K562 (cell line): ENCODE results near the gene SLC22A3. TPM values are rescaled to one million over a fixed set of nuclear protein-coding genes. Genes with fewer than 3 reads are reported as not detected.
A peak's percentile ranks its signal among the peaks of the same experiment; 100 is the strongest.
"Not testable (repeated sequence)": the region's sequence is repeated elsewhere in the genome, so short reads cannot be mapped to it uniquely, and the experiment has no call there.

Experiments used
- ATAC-seq: fragments of 200-7000 bp; cut with Tn5 transposase; 3 replicates; pipeline ENCODE4 v1.9.1; 2020; ENCODE audit warnings: moderate library complexity
- BruUV-seq: library from RNA; stranded (reverse); fragments of 400-500 nt; replicated peaks from 2 replicates; lab custom pipeline; 2021; lab: Mats Ljungman, UMichigan
- CTCF ChIA-PET: fragments of 300-600 bp; formaldehyde crosslinking; extraction: SDS; loops from one replicate; lab custom pipeline; 2021; ENCODE audit warnings: low intra/inter-chr PET ratio; lab: Yijun Ruan, JAX
- POLR2A ChIA-PET: fragments of 300-600, 350-650 bp; sonication (Branson Sonifier 250); formaldehyde crosslinking; extraction: SDS; loops from one replicate; lab custom pipeline; 2021; ENCODE audit warnings: antibody characterized with exemption, inconsistent platforms; lab: Yijun Ruan, JAX
- DNase-seq, 4 experiments: peaks; one replicate each; pipeline versions ENCODE4 v3.0.0 to v3.0.0-alpha.2; 2011 to 2018; ENCODE audit warnings: low spot score in 3 of 4, mixed read lengths in 3 of 4; ENCODE audit errors: extremely low read depth in 1 of 4
- FAIRE-seq: peaks from 2 replicates; lab custom pipeline; 2011; peaks lifted over from hg19 to GRCh38; lab: Jason Lieb, UNC
- H2AFZ ChIP-seq: 2 replicates; pipeline ENCODE4 v1.6.0; 2011; ENCODE audit warnings: low read depth, low read length, control low read depth, inconsistent platforms
- H3K27ac ChIP-seq: fragments of 200-600 bp; 3 replicates; pipeline ENCODE4 v1.8.0; 2011; ENCODE audit warnings: low read depth, mild to moderate bottlenecking, control low read depth, inconsistent platforms, low read length, moderate library complexity, mixed read lengths; ENCODE audit errors: extremely low read depth
- H3K27me3 ChIP-seq, 2 experiments: fragments of 300-600 bp in 1 of 2; 2 replicates in 1 of 2; 3 replicates in 1 of 2; pipeline versions ENCODE4 v1.6.0 to v1.8.0; 2011; ENCODE audit warnings: inconsistent platforms in 2 of 2, low read length in 2 of 2, mild to moderate bottlenecking in 1 of 2, mixed read lengths in 1 of 2, moderate library complexity in 1 of 2; ENCODE audit not compliant: control insufficient read depth in 2 of 2, insufficient read depth in 2 of 2
- H3K36me3 ChIP-seq: fragments of 300-600 bp; 3 replicates; pipeline ENCODE4 v1.8.0; 2011; ENCODE audit warnings: mild to moderate bottlenecking, low read length, inconsistent platforms; ENCODE audit not compliant: control insufficient read depth, insufficient read depth
- H3K4me1 ChIP-seq, 2 experiments: fragments of 200-600 bp in 1 of 2; replicated peaks in 1 of 2; 2 replicates in 1 of 2; 3 replicates in 1 of 2; pipeline versions ENCODE4 v1.5.1 to v1.8.0; 2011; ENCODE audit warnings: inconsistent platforms in 2 of 2, low read length in 2 of 2, mild to moderate bottlenecking in 1 of 2, mixed read lengths in 1 of 2, moderate library complexity in 1 of 2; ENCODE audit not compliant: control insufficient read depth in 2 of 2, insufficient read depth in 2 of 2
- H3K4me2 ChIP-seq: 2 replicates; pipeline ENCODE4 v1.6.1; 2011; ENCODE audit warnings: low read length, control low read depth, inconsistent platforms, mixed read lengths; ENCODE audit not compliant: insufficient read depth
- H3K4me3 ChIP-seq: fragments of 200-600 bp; sonication (generic), shearing (Covaris generic); 2 replicates; pipeline ENCODE4 v1.5.1; 2016; ENCODE audit warnings: control low read depth, inconsistent platforms
- H3K79me2 ChIP-seq: fragments of 200-600 bp; 3 replicates; pipeline ENCODE4 v1.8.0; 2011; ENCODE audit warnings: low read length, inconsistent platforms; ENCODE audit not compliant: control insufficient read depth, insufficient read depth
- H3K9ac ChIP-seq, 2 experiments: 2 replicates each; pipeline versions ENCODE4 v1.6.0 to v1.6.1; 2011; ENCODE audit warnings: low read depth in 2 of 2, low read length in 2 of 2, control low read depth in 1 of 2, inconsistent platforms in 1 of 2, mild to moderate bottlenecking in 1 of 2, mixed read lengths in 1 of 2; ENCODE audit not compliant: insufficient read depth in 1 of 2
- H3K9me1 ChIP-seq: one replicate; pipeline ENCODE4 v1.6.0; 2011; ENCODE audit warnings: inconsistent platforms, mild to moderate bottlenecking, low read length, moderate library complexity; ENCODE audit not compliant: control insufficient read depth, insufficient read depth
- H3K9me3 ChIP-seq: replicated peaks from 2 replicates; pipeline ENCODE4 v1.5.1; 2011; ENCODE audit warnings: low read depth, low read length, inconsistent platforms; ENCODE audit not compliant: control insufficient read depth, insufficient read depth
- H4K20me1 ChIP-seq: replicated peaks from 2 replicates; pipeline ENCODE4 v1.6.1; 2011; ENCODE audit warnings: low read length, inconsistent platforms, mixed read lengths; ENCODE audit not compliant: control insufficient read depth, insufficient read depth
- GABPA ChIP-seq: fragments of 200-800 bp; sonication (Bioruptor generic); conservative IDR thresholded peaks from 2 replicates; pipeline ENCODE4 v1.6.1; 2016; ENCODE audit warnings: low read depth, missing genetic modification characterization, missing compliant biosample characterization
- WGBS: fragments of 100-300 bp; shearing (Covaris generic); methylation state at CpG from one replicate; pipeline ENCODE4 v1.1.6; 2016; ENCODE audit warnings: low coverage, mixed read lengths; ENCODE audit not compliant: insufficient coverage; ENCODE audit errors: missing lambda C conversion rate; 5-methylcytosine and 5-hydroxymethylcytosine counted together
- in situ Hi-C: fragments of 300-500 bp; cut with MboI; formaldehyde crosslinking; loops from 4 replicates; pipeline ENCODE4 v1.15.0; 2018; ENCODE audit warnings: inconsistent platforms, mixed read lengths
- intact Hi-C: fragments of 100-400 bp; cut with micrococcal nuclease; formaldehyde crosslinking; loops from 2 replicates; pipeline ENCODE4 v1.14.2; 2022
- polyA plus RNA-seq, 8 experiments: library from polyadenylated mRNA; depleted of rRNA in 4 of 8; stranded (reverse) in 5 of 8; unstranded in 3 of 8; fragments of >200 nt; fragmentation: Nextera tagmentation in 2 of 8; fragmentation: Illumina TruSeq in 1 of 8; extraction: Ambion mirVana in 2 of 8; extraction: Trizol in 1 of 8; gene quantifications; 2 replicates each; pipeline versions ENCODE4 v1.2.1 to v1.2.3, GENCODE V29; 2011 to 2014; ENCODE audit warnings: inconsistent platforms in 1 of 8, missing spikeins in 1 of 8
- total RNA-seq, 7 experiments: library from RNA; depleted of rRNA in 6 of 7; stranded (reverse); fragments of >200 nt in 6 of 7; fragmentation: Illumina TruSeq in 2 of 7; extraction: Trizol in 2 of 7; gene quantifications; 2 replicates each; pipeline versions ENCODE4 v1.2.1 to v1.2.3, GENCODE V29; 2011 to 2021; ENCODE audit warnings: low replicate concordance in 1 of 7

The SLC22A3 gene
- total and polyA plus RNA-seq, 9 of the 15 experiments (the other 6 are each of a cell fraction or from before 2014, with no cell fraction given): not detected

DNA sequence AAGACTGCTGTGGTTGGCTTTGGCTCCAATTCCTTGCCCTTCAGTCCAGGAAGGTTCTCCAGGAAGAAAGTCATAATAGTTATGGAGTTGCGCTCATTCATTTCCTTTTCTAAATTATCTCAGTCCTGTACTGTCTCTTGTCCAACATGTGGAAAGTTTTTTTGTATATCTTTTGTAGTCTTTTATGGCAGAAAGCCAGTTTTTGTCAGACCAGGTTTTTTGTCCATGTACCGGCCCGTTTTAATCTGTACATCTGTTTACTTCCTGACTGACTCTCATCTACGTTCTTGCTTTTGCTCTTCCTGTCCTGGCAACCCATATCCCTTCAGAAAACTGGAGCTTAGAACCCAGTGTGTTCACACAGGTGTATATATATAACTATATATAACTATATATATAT is 127.9 kb downstream of the SLC22A3 start:
- H3K27ac ChIP-seq, H3K27me3 ChIP-seq, H3K79me2 ChIP-seq, CTCF ChIA-PET, H3K36me3 ChIP-seq, H3K9me3 ChIP-seq, DNase-seq, POLR2A ChIA-PET: not testable (repeated sequence)
- peak; percentile 28; the same call in 1 of the 2 replicates for TF ChIP-seq GABPA
- TF ChIP-seq, all 486 proteins: peak for 1; not testable (repeated sequence) for 485
- H3K4me2 ChIP-seq, H3K4me1 ChIP-seq, H2AFZ ChIP-seq, in situ Hi-C loops, H3K4me3 ChIP-seq, H3K9me1 ChIP-seq, H3K9ac ChIP-seq, BruUV-seq, intact Hi-C loops, FAIRE-seq, ATAC-seq, H4K20me1 ChIP-seq: not testable (repeated sequence)
- 8% methylated on average over 4 of the region's 4 CpGs for WGBS

- FAIRE-seq: peak; percentile 52
- DNase-seq, H3K27me3 ChIP-seq, intact Hi-C loops, H3K9ac ChIP-seq, H3K36me3 ChIP-seq, H3K4me2 ChIP-seq, H3K79me2 ChIP-seq, H2AFZ ChIP-seq, H3K9me3 ChIP-seq, BruUV-seq, in situ Hi-C loops, ATAC-seq, H3K27ac ChIP-seq, H3K4me3 ChIP-seq, CTCF ChIA-PET, H4K20me1 ChIP-seq, H3K4me1 ChIP-seq, H3K9me1 ChIP-seq: not testable (repeated sequence)
- WGBS: 6% methylated on average over 4 of the region's 4 CpGs
- POLR2A ChIA-PET: interaction anchor here (0.5 kb wide), 1 partner anchor 103 kb away, joined by 4 read pairs; no protein-coding TSS in a partner anchor
Observed at GRCh38 chr6:160477072-160477471, 128.9 kb downstream of the SLC22A3 start.
